Measurements from ENCODE around the gene DTNB.

Gene DTNB

GRCh38 chr2:25492726-25493125 is 180.7 kb downstream of the DTNB start:
- DNase-seq = no peak

GRCh38 chr2:25491966-25492532 is 181.3 kb downstream of the DTNB start:
- no peak for DNase-seq

GRCh38 chr2:25491003-25491696 is 182.2 kb downstream of the DTNB start:
- DNase-seq = no peak

- no peak for DNase-seq
These were observed 183.2 kb downstream of the DTNB start for GRCh38 chr2:25490217-25490616.

- no peak for DNase-seq
These were observed 183.7 kb downstream of the DTNB start for GRCh38 chr2:25489631-25490030.

GRCh38 chr2:25483607-25484266 is 189.6 kb downstream of the DTNB start:
- no peak for DNase-seq

GRCh38 chr2:25482341-25482740 is 191.0 kb downstream of the DTNB start:
- DNase-seq = no peak

- DNase-seq = no peak
These were observed 191.7 kb downstream of the DTNB start for GRCh38 chr2:25481381-25482300.

- DNase-seq = no peak
These were observed 192.8 kb downstream of the DTNB start for GRCh38 chr2:25480561-25480960.

GRCh38 chr2:25479761-25480160 is 193.6 kb downstream of the DTNB start:
- no peak for DNase-seq

- no peak for DNase-seq
These were observed 194.6 kb downstream of the DTNB start for GRCh38 chr2:25478736-25479135.

- peak; percentile 29 for DNase-seq
These were observed 199.5 kb downstream of the DTNB start for GRCh38 chr2:25473758-25474340.

- DNase-seq = no peak
These were observed 200.2 kb downstream of the DTNB start for GRCh38 chr2:25473131-25473530.

- DNase-seq = no peak
These were observed 202.6 kb downstream of the DTNB start for GRCh38 chr2:25470806-25471205.

- no peak for DNase-seq
These were observed 205.6 kb downstream of the DTNB start for GRCh38 chr2:25467743-25468142.

GRCh38 chr2:25462021-25462420 is 211.4 kb downstream of the DTNB start:
- DNase-seq = no peak

GRCh38 chr2:25460261-25460905 is 213.0 kb downstream of the DTNB start:
- DNase-seq = no peak

GRCh38 chr2:25454824-25455611 is 218.4 kb downstream of the DTNB start:
- DNase-seq = no peak

- DNase-seq = no peak
These were observed 220.0 kb downstream of the DTNB start for GRCh38 chr2:25453199-25453905.

GRCh38 chr2:25448808-25449207 is 224.6 kb downstream of the DTNB start:
- no peak for DNase-seq

- no peak for DNase-seq
These were observed 226.4 kb downstream of the DTNB start for GRCh38 chr2:25447018-25447417.

Data from NCI-H1694 treated with DMSO at 0.1 percent for 48 hours (cell line).